ENCODE measurements around the gene PSME3IP1.
"Not testable (repeated sequence)": the region's sequence is repeated elsewhere in the genome, so short reads cannot be mapped to it uniquely, and the experiment has no call there.

The PSME3IP1 gene, protein sequence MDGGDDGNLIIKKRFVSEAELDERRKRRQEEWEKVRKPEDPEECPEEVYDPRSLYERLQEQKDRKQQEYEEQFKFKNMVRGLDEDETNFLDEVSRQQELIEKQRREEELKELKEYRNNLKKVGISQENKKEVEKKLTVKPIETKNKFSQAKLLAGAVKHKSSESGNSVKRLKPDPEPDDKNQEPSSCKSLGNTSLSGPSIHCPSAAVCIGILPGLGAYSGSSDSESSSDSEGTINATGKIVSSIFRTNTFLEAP

DNA sequence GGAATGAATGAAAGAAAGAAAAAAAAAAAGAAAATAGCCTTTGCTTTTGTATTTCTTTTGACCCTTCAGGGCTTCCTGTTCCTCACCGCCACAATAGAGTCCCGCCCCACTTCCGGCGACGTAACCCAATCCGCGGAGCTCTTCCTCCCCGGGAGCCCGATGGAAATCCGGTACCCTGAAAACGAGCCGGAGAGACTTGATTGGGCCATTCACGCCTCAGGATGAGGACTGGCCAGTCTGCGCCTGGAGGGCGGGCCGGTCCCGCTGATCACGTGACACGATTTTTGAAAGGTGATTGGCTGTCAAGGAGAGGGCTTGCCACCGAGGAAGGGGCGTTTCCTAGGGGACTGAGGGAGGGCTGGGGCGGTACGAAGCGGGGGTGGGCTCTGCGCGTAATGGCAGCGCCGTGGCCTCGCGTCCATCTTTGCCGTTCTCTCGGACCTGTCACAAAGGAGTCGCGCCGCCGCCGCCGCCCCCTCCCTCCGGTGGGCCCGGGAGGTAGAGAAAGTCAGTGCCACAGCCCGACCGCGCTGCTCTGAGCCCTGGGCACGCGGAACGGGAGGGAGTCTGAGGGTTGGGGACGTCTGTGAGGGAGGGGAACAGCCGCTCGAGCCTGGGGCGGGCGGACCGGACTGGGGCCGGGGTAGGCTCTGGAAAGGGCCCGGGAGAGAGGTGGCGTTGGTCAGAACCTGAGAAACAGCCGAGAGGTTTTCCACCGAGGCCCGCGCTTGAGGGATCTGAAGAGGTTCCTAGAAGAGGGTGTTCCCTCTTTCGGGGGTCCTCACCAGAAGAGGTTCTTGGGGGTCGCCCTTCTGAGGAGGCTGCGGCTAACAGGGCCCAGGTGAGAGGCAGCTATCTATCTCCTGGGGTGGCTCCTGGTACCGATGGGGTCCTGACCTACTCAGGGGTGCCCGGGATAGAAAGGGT lies at the start of gene PSME3IP1, which contains the start of gene RSPRY1:
PSME3IP1 (minus strand) TSS at position 95 of the 927 bp plus-strand sequence. CDS start 12,185 bp downstream, outside the sequence.
RSPRY1 (plus strand) TSS at position 385 of the 927 bp plus-strand sequence. CDS start 18,330 bp downstream, outside the sequence.
- DNase-seq = peak; percentile 90

DNA sequence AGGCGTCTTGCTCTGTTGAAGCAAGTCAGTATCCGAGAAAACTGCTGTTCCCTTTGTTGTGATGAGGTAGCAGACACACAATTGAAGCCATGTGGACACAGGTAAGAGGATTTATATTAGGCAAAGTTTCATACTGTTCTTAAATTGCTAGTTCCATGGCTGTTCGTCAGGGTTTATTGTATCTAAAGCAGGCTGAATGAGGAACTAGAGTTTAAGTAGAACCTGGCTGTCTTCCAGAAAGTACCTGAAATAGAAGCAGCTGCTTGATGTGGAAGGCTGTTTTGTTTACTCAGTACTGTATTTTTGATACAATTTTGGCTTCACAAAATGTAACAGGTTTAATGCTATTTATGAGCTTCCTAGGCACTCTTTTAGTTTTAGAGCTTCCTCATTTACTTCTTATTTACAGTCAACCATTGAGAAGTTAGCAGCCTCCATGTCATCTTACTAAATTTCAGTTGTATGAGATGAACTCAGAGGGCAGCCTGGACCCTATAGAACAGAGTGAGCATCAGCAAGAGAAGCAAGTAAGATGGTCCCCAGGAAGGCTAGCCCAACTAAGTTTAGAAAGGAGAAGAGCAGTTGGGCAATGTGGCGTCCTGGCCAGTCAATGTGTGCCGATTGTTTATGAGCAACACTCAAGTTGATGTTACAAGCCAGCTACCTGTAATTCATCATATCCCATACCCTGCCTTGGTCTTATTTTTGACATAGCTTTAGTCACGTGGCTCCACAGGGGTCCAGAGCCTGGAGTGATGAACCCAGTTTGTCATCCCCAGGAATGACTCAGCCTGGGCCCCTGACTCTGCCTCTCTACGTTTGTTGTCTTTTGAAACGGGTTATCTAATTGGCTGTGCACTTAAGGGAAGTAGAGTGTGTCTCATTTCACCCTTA lies 49.5 kb upstream of the PSME3IP1 start:
- peak; percentile 69 for DNase-seq

DNA sequence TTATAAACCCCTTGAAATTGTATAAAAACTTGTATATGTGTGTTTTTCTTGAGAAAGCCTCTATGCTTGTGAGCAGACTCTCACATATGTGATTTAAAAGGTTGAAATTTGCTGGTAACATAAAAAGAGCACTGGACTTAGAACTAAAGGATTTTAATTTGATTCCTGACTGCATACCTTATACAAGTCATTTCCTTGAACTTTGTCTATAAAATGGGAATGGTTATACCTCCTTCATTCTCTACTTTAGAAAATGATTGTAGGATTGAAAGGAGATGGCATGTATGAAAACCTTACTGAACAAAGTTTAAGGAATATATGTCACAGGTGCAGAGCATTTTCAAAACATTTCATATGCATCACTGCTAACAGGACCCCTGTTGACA lies 48.9 kb upstream of the PSME3IP1 start:
- DNase-seq = no peak

DNA sequence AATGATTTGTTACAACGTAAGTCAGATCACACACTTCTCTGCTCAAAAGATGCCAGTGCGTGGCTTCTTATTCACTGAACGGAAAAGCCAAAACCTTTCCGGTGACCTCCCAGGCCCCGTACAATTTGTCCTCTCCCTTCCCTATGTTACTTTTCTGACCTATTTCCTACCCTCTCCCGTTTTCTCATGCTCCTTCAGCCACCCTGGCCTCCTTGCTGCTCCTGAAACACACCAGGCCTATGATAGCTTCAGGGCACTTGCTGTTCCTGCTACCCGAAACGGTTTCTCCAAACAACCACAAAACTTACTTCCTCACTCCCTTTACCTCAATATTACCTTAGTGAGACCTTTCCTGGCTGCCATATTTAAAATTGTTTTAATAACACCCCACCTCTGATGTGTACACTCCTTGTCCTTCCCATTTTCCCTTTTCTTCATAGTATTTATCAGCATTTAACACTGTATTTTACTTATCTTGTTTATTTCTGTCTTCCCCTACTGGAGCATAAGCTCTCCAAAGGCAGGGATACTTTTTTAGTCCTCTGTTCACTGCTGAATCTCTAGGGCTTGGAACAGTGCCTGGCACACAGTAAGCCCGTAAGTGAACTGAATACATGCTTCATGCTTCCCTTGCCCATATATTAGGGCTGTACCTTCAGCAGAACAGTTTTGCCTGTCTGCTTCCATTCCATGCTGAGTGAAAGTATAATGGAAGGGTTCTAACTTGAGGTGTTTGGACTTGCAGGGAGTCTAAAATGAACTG lies 48.3 kb upstream of the PSME3IP1 start:
- DNase-seq = no peak

DNA sequence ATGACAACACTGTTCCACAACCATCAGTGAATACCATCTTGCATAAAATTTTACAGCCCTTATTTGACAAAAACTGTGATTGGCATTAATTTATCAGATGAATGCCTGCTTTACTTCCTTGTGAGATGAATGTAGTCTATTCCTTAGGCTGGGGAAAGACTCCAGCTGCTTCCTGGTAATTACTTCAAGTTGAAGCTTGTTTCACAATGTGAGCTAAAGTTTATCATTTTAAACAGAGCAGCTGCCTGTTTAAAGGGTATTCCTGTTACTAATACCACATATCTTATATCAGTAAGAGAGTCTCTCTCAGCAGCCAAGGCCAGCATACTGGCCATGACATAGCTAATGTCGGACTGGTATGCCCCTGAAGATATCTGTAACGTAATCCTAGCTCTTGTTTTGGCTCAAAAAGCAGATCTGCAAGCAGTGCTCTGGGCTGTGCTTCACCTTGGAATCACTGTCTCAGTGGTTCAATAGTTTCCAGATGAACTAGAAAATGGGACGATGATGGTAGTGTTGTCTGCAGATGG lies 46.0 kb upstream of the PSME3IP1 start:
- DNase-seq = no peak

DNA sequence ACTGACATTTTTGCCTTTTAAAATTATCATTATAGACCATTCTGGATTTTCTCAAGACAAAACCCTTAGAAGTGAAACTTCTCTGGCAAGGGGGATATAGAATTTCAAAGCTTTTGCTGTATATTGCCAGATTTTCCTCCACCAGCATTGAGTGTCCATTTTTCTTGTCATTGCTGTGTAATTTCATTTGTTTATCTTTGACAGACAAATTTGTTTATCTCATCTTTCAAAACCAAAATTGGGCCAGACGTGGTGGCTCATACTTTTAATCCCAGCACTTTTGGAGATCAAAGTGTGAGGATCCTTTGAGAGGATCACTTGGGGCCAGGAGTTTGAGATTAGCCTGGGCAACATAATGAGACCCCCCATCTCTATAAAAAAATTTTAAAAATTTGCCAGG lies 43.2 kb upstream of the PSME3IP1 start:
- no peak for DNase-seq

DNA sequence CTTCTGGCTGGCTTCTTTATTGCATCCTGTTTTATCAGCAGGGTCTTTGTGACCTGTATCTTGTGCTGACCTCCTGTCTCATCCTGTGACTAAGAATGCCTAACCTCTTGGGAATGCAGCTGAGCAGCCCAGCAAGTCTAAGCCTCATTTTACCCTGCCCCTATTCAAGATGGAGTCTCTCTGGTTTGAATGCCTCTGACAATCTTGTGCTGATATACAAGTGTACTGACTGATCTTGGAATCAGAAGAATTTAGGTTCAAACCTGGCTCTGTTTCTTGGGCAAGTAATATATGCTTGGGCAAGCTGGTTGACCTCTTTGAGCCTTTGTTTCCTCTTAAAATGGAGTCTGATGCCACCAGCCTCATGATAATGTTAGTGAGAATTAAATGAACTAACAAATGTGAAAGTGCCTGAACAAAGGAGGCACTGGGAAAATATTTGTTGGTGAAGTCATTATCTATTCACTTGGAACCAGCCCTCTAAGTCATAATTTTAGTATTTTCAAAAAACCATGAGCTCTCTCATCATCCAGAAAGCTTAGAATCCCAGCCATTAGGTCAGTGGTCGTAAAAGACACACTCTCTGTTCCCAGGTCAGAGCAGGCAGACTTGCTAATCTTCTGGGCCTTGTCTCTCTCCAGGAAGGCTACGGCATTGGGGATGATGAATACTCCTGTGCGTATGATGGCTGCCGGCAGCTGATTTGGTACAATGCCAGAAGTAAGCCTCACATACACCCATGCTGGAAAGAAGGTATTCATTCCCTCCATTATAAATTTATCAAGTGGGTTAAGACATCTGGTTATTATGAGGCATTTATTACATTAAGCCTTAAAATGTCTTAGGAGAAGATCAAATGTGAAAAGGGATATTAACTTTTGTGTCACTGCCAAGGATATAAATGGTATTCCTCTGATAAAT lies 41.1 kb upstream of the PSME3IP1 start:
- DNase-seq = no peak

DNA sequence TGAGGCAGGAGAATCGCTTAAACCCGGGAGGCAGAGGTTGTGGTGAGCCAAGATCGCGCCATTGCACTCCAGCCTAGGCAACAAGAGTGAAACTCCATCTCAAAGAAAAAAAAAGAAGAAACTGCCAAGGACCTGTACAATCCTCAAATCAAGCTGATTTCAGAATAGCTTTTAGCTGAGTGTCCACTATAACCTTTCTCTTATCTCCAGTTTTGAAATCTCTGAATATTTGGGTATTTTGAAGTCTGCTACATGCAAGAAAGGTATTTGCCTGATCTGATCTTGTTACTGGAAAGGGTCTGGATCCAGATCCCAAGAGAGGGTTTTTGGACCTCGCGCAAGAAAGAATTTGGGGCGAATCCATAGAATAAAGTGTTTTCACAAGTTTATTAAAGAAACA lies 40.1 kb upstream of the PSME3IP1 start:
- DNase-seq = no peak

DNA sequence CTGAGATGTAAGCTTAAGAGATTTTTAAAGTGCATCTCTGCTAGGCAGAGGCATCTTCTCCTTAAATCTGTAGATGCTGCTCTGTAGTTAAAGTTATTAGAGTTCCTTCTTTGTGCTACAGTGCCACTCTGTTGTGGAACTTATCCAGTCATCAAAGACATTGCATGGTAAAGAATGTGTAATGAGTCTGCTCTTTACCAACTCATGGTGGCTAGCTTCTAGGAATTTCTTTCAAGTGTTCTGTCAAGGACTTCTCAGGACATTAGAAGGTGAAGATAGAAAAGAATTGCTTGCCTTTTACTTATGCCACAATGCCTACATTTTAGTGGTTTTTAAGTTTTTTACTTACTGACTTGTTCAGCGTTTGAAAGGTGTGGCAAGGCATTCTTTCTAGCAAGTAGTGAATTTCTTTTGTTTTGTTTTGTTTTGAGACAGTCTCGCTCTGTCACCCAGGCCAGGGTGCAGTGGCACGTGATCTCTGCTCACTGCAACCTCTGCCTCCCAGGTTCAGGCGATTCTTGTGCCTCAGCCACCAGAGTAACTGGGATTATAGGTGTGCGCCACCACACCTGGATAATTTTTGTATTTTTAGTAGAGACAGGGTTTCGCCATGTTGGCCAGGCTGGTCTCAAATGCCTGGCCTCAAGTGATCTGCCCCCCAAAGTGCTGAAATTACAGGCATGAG lies 39.0 kb upstream of the PSME3IP1 start:
- no peak for DNase-seq

DNA sequence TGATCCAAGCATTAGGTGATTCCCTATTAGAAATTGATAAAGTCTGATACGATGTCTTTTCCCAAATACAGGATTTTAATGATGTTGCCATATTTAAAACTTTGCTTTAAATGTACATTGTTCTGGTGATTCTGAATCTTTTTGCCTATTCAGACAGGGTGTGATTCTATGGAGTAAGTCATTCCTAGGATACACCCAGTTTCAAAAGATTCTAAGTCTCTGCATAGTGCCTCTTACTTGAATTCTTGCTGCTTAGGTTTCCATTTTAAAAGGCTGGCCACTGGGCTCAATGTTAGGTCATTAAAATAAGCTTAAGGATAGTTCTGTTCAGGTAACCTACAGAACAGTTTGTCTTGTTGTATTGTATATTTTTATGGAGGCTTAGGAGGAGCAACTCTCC lies 37.2 kb upstream of the PSME3IP1 start:
- DNase-seq = no peak

DNA sequence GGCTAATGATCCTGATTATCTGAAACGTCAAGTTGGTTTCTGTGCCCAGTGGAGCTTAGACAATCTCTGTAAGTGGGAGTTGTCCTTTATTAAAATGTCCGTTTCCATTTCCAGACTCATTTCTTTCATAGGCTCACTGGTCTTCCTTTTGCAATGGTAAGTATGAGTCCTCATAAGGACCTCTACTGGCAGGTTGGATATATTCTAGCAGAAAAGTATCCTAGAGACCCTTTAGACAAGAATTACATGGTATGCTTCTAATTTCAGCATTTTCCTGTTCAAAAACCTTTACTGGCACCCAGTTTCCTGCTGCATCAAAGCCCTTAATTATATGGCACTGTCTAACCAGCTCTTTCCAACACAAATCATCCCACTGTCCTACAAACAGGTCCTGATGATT lies 31.1 kb upstream of the PSME3IP1 start:
- no peak for DNase-seq

DNA sequence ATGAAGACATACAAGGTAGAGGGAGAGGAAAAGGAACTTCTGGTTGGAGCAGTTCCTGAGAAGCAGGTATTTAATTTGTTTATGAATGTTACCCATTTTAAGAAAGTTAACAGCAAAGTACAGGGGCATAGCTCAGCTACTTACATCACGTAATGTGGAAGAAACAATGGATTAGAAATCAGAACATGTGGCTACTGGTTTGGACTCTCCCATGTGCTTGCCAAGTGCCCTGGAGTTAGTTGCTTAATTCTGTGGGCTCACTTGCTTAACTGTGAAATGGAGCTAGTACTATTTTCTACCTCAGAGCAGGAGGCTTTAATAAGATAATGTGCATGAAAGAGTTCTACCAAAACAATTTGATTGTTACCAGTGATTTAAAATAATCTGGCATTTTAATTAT lies 27.6 kb upstream of the PSME3IP1 start:
- no peak for DNase-seq

DNA sequence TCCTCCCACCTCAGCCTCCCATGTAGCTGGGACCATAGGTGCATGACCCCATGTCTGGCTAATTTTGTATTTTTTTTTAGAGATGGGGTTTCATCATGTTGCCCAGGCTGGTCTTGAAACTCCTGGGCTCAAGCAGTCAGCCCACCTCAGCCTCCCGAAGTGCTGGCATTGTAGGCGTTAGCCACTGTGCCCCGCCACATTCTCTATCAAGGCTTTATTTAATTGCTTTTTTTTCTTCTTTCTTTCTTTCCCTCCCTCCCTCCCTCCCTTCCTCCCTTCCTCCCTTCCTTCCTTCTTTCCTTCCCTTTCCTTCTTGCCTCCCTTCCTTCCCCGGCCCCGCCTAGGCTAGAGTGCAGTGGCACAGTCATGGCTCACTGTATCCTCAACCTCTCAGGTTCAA lies 23.9 kb upstream of the PSME3IP1 start:
- no peak for DNase-seq

DNA sequence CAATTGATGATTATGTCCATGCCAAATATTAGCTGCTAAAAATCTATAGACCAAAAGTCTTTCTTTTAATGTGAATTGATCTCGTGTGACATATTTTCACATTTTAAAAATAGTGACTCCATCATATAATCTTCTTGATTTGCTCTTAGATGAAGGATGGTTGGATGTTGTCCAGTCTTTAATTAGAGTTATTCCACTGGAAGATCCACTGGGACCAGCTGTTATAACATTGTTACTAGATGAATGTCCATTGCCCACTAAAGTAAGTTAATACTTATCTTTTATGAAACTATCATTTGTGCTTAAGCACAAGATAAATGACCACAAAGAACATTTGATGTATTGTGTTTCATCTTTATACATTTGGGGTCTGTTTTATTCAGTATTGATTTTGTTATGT lies 23.1 kb upstream of the PSME3IP1 start:
- no peak for DNase-seq

DNA sequence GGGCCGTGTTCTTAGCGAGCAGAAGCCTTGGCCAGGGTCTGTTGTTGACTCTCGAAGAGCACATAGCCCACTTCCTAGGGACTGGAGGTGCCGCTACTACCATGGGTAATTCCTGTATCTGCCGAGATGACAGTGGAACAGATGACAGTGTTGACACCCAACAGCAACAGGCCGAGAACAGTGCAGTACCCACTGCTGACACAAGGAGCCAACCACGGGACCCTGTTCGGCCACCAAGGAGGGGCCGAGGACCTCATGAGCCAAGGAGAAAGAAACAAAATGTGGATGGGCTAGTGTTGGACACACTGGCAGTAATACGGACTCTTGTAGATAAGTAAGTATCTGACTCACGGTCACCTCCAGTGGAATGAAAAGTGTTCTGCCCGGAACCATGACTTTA lies 18.8 kb upstream of the PSME3IP1 start:
- DNase-seq = no peak

DNA sequence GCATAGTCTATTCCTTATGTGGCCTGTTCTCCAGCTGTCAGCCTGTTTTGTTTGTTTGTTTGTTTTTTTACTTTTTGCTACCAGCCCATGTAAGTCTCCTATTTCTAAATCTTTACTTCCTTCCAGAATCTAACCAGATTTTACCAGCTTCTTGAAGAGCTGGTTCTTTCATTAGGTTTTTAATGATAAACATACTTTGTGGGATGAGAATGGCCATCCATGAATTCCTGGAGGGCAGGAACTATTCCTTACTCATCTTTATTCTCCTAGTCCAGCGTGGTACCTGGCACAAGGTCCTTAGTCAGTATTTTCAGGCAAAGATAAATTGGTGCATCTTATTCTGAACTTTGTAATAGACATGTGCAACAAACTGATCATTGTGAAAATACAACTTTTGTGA lies 17.6 kb upstream of the PSME3IP1 start:
- no peak for DNase-seq

DNA sequence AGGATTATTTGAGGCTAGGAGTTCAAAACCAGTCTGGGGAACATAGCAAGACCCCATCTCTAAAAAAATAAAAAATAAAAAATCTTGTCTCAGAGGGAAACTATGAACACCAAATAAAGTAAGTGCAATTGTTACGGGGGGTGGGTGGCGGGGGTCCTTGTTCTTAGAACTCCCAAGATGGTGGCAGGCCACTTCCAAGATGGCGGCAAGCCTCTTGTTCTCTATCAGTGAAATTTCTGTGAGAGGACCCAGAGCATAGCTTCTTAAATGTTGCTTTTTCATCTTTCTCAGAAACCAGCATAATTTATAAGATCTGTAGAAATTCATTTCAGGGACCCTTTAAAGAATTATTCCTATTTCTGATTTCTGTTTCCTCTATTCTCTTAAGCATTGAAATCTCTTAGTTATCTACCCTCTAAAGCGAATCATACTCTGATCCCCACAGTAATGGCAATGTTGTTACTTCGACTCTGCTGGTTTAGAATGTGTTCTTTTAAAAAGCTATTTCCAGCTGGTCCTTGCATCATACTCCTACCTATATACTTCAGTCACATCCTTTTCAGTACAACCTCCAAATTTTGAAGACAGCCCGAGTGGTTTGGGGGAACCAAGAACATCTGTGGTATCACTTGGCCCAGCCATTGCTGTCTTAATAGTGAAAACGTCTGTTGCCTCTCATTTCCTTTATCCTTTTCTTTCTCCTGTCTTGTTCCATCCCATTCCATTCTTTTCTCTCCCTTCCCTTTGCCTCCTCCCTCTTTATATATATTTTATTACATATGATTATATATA lies 16.5 kb upstream of the PSME3IP1 start:
- DNase-seq = no peak

DNA sequence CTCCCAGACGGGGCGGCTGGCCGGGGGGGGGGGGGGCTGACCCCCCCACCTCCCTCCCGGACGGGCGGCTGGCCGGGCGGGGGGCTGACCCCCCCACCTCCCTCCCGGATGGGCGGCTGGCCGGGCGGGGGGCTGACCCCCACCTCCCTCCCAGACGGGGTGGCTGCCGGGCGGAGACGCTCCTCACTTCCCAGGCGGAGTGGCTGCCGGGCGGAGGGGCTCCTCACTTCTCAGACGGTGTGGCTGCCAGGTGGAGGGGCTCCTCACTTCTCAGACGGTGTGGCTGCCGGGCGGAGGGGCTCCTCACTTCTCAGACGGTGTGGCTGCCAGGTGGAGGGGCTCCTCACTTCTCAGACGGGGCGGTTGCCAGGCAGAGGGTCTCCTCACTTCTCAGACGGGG lies 15.1 kb upstream of the PSME3IP1 start:
- not testable (repeated sequence) for DNase-seq

DNA sequence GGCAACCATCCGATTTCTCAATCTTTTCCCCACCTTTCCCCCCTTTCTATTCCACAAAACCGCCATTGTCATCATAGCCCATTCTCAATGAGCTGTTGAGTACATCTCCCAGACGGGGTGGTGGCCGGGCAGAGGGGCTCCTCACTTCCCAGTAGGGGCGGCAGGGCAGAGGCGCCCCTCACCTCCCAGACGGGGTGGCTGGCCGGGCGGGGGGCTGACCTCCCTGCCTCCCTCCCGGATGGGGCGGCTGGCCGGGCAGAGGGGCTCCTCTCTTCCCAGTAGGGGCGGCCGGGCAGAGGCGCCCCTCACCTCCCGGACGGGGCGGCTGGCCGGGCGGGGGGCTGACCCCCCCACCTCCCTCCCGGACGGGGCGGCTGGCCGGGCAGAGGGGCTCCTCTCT lies 14.5 kb upstream of the PSME3IP1 start:
- not testable (repeated sequence) for DNase-seq

All from NCI-H510A treated with DMSO at 0.1 percent for 48 hours (cell line).